ENCODE data around the gene SRBD1. TPM values are rescaled to one million over a fixed set of nuclear protein-coding genes. Genes with fewer than 3 reads are reported as not detected.

The SRBD1 gene
- polyA plus RNA-seq, 2 of the 4 experiments (the other 2 are of a cell fraction): 11.0 to 13.7 TPM

- peaks cover 37% of the 10 kb centered on the region for H3K4me1 ChIP-seq
- H3K4me3 ChIP-seq: peak overlapping the region; percentile 76
- peak overlapping the region; percentile 86 for H3K4me2 ChIP-seq
- DNase-seq (ENCODE audit: low read depth in 1 of 2, low spot score in 1 of 2): peak; percentile 47 to 82
- FAIRE-seq: no peak
- H3K27ac ChIP-seq: peak overlapping the region; percentile 87 to 89
- POLR2A ChIA-PET: interaction anchor here (0.6 to 1.1 kb wide), 5 partner anchors 25 to 382 kb away, joined by 3 to 5 read pairs (median 3); partner anchors contain the start of gene PRKCE
- peak; percentile 85 to 86 for ATAC-seq
- CTCF ChIA-PET: interaction anchor here (0.7 to 2.4 kb wide), 8 partner anchors 15 to 1202 kb away, joined by 3 to 13 read pairs (median 4); no protein-coding TSS in a partner anchor
- WGBS (ENCODE audit: missing lambda C conversion rate): under 1% methylated on average over 23 of the region's 23 CpGs
- TF ChIP-seq USF2 (IDR thresholded peaks at IDR 0.05) (peak; percentile 93), HES2 (IDR thresholded peaks at IDR 0.05) (no peak), TP53 (CRISPR knock-in tag; IDR thresholded peaks at IDR 0.05) (no peak), BHLHE40 (IDR thresholded peaks at IDR 0.05; ENCODE audit: low read depth, low read length) (peak; percentile 61; the same call in 1 of the 2 replicates), ZSCAN20 (CRISPR knock-in tag; IDR thresholded peaks at IDR 0.05) (no peak), RAD21 (conservative IDR thresholded peaks at IDR 0.05 in 1 of 2, IDR thresholded peaks at IDR 0.05 in 1 of 2) (peak in 1 of 2 experiments; percentile 30; a peak in 2 of 5 replicates), FOXS1 (CRISPR knock-in tag; IDR thresholded peaks at IDR 0.05) (no peak), MAX (IDR thresholded peaks at IDR 0.05) (peak; percentile 43; the same call in 1 of the 2 replicates), KDM5A (IDR thresholded peaks at IDR 0.05) (peak; percentile 72; the same call in 1 of the 2 replicates), RFX5 (IDR thresholded peaks at IDR 0.05) (peak; percentile 33; the same call in 1 of the 2 replicates), REST (IDR thresholded peaks at IDR 0.05) (no peak), HOXB13 (CRISPR knock-in tag; IDR thresholded peaks at IDR 0.05; ENCODE audit: low read depth) (no peak), CTCF (IDR thresholded peaks at IDR 0.05) (peak; percentile 56)
- H3K9me3 ChIP-seq: no peaks in the 10 kb centered on the region
Observed at GRCh38 chr2:45610281-45611019, 617 bp downstream of the SRBD1 start.

- peaks cover 24% of the 10 kb centered on the region for H3K4me1 ChIP-seq
- no peaks in the 10 kb centered on the region for H3K9me3 ChIP-seq
- FAIRE-seq (no peak), ATAC-seq (peak; percentile 43 to 52; a peak in 5 of 6 replicates), DNase-seq (ENCODE audit: low read depth in 1 of 2, low spot score in 1 of 2) (peak; percentile 53 to 71)
- POLR2A ChIA-PET: no interaction called here
- no peak overlapping the region for H3K27ac ChIP-seq
- H3K4me3 ChIP-seq: no peak overlapping the region
- WGBS (ENCODE audit: missing lambda C conversion rate): 30% methylated on average over 1 of the region's 1 CpG
- peak overlapping the region; percentile 19; the same call in 2 of the 3 replicates for H3K4me2 ChIP-seq
- peak; percentile 19 to 20; a peak in 1 of 5 replicates for TF ChIP-seq RAD21 (conservative IDR thresholded peaks at IDR 0.05 in 1 of 2, IDR thresholded peaks at IDR 0.05 in 1 of 2)
- TF ChIP-seq EHF (CRISPR knock-in tag; IDR thresholded peaks at IDR 0.05): no peak
- no peak for TF ChIP-seq FOSL2 (IDR thresholded peaks at IDR 0.05)
- TF ChIP-seq FOSL2 (CRISPR knock-in tag; IDR thresholded peaks at IDR 0.05): no peak
- peak; percentile 76 for TF ChIP-seq CTCF (IDR thresholded peaks at IDR 0.05)
- TF ChIP-seq TP53 (CRISPR knock-in tag; IDR thresholded peaks at IDR 0.05): no peak
- CTCF ChIA-PET: interaction anchor here (0.6 to 2.6 kb wide), 20 partner anchors 10 to 1042 kb away, joined by 3 to 20 read pairs (median 4); no protein-coding TSS in a partner anchor
Observed at GRCh38 chr2:45607701-45608100, 3.4 kb downstream of the SRBD1 start.
